DMS 273 (cell line): ENCODE results near the gene GJD3.
A peak's percentile ranks its signal among the peaks of the same experiment; 100 is the strongest.
"Not testable (repeated sequence)": the region's sequence is repeated elsewhere in the genome, so short reads cannot be mapped to it uniquely, and the experiment has no call there.

Source experiments
- DNase-seq: peaks from one replicate; lab custom pipeline; 2025; ENCODE audit not compliant: unreplicated experiment; lab: John Stamatoyannopoulos, UW

Gene GJD3

GRCh38 chr17:40364121-40364861 is at the start of gene GJD3:
TSS of gene GJD3 (minus strand) at chr17:40364737. CDS start at chr17:40363815, 922 bp downstream.
- DNase-seq = no peak

GRCh38 chr17:40414312-40414711 is 49.8 kb upstream of the GJD3 start:
- not testable (repeated sequence) for DNase-seq

GRCh38 chr17:40412880-40413279 is 48.3 kb upstream of the GJD3 start:
- no peak for DNase-seq

GRCh38 chr17:40411821-40412220 is 47.3 kb upstream of the GJD3 start:
- no peak for DNase-seq

GRCh38 chr17:40410082-40410481 is 45.5 kb upstream of the GJD3 start:
- no peak for DNase-seq

- not testable (repeated sequence) for DNase-seq
These were observed 45.0 kb upstream of the GJD3 start for GRCh38 chr17:40409540-40409939.

- no peak for DNase-seq
These were observed 42.9 kb upstream of the GJD3 start for GRCh38 chr17:40407460-40407859.

GRCh38 chr17:40404003-40404402 is 39.5 kb upstream of the GJD3 start:
- DNase-seq = no peak

GRCh38 chr17:40402668-40403067 is 38.1 kb upstream of the GJD3 start:
- DNase-seq = no peak

GRCh38 chr17:40399185-40399584 is 34.6 kb upstream of the GJD3 start:
- peak; percentile 81 for DNase-seq

GRCh38 chr17:40386555-40386954 is 22.0 kb upstream of the GJD3 start:
- DNase-seq = not testable (repeated sequence)

GRCh38 chr17:40382251-40382650 is 17.7 kb upstream of the GJD3 start:
- no peak for DNase-seq

GRCh38 chr17:40378966-40379365 is 14.4 kb upstream of the GJD3 start:
- no peak for DNase-seq

- DNase-seq = no peak
These were observed 13.3 kb upstream of the GJD3 start for GRCh38 chr17:40377832-40378231.

GRCh38 chr17:40376541-40376940 is 12.0 kb upstream of the GJD3 start:
- not testable (repeated sequence) for DNase-seq

- DNase-seq = not testable (repeated sequence)
These were observed 11.2 kb upstream of the GJD3 start for GRCh38 chr17:40375786-40376185.

- no peak for DNase-seq
These were observed 10.4 kb upstream of the GJD3 start for GRCh38 chr17:40374821-40375498.

- DNase-seq = no peak
These were observed 9.5 kb upstream of the GJD3 start for GRCh38 chr17:40373999-40374398.

GRCh38 chr17:40373324-40373723 is 8.8 kb upstream of the GJD3 start:
- DNase-seq = no peak

- not testable (repeated sequence) for DNase-seq
These were observed 8.1 kb upstream of the GJD3 start for GRCh38 chr17:40372644-40373043.

GRCh38 chr17:40372031-40372430 is 7.5 kb upstream of the GJD3 start:
- DNase-seq = no peak

GRCh38 chr17:40371261-40371929 is 6.9 kb upstream of the GJD3 start:
- DNase-seq = peak; percentile 52
